GM12875 (cell line): ENCODE data around the gene HS6ST3.

Source experiments
- H3K4me3 ChIP-seq: one replicate; pipeline ENCODE4 v1.5.1; 2011; ENCODE audit warnings: low read depth, low read length, control low read depth
- TF ChIP-seq, protein P1 (sequence below): IDR thresholded peaks from 2 replicates; pipeline ENCODE4 v1.5.1; 2011; ENCODE audit warnings: low read depth, mild to moderate bottlenecking, control low read depth, inconsistent platforms, low read length, moderate library complexity, borderline replicate concordance; ENCODE audit not compliant: insufficient read depth

The HS6ST3 gene

DNA sequence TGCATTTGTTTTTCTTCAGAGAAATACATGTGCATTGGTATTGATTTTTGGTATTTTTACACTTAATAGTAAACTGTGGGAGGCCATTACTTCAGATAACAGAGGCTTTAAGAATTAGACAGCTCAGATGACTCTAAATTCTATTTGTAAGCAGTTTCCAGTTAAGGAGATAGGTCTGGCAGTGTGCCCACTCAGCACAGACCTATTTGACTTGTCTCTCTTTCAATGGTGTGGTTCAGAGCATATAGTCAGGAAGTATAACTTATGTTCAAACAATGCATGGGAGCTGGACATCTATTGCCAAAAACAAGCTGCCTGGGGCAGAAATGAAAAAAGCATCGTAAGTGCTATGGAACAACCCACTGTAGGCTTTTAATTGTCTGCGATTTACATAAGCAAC, 370.7 kb downstream of the HS6ST3 start:
- TF ChIP-seq, protein P1, sequence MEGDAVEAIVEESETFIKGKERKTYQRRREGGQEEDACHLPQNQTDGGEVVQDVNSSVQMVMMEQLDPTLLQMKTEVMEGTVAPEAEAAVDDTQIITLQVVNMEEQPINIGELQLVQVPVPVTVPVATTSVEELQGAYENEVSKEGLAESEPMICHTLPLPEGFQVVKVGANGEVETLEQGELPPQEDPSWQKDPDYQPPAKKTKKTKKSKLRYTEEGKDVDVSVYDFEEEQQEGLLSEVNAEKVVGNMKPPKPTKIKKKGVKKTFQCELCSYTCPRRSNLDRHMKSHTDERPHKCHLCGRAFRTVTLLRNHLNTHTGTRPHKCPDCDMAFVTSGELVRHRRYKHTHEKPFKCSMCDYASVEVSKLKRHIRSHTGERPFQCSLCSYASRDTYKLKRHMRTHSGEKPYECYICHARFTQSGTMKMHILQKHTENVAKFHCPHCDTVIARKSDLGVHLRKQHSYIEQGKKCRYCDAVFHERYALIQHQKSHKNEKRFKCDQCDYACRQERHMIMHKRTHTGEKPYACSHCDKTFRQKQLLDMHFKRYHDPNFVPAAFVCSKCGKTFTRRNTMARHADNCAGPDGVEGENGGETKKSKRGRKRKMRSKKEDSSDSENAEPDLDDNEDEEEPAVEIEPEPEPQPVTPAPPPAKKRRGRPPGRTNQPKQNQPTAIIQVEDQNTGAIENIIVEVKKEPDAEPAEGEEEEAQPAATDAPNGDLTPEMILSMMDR: no peak
- H3K4me3 ChIP-seq: no peak overlapping the region

DNA sequence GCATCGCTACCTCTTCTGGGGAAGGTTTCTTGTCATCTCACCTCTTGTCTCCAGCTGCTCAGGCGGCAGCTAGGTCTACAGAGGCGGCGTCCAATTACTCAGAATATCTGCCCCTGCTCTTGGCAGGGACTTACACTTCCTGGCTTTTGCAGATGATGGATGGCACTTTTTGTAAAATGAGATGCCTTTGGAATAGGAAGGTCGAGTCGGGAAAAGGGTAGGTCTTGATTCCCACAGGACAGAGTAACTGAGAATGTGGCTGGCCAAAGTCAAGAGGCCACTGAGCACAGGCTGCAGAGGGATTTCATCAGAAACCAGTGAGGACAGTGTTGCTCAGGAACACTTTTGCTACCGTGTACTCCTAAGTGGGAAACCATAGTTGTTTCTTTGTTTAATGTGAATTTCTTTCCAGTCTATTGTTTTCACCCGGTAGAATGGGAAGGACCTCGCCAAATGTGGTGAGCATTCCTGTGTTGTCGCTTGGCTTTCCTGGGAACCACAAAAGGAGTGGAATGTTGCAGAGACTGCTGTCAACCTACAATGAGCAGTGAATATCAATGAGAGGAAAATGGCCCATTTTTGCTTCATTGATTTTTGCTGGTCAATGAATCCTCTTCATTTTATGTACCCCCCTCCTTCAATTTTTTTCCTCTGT, 383.7 kb downstream of the HS6ST3 start:
- TF ChIP-seq, protein P1: no peak
- no peak overlapping the region for H3K4me3 ChIP-seq

DNA sequence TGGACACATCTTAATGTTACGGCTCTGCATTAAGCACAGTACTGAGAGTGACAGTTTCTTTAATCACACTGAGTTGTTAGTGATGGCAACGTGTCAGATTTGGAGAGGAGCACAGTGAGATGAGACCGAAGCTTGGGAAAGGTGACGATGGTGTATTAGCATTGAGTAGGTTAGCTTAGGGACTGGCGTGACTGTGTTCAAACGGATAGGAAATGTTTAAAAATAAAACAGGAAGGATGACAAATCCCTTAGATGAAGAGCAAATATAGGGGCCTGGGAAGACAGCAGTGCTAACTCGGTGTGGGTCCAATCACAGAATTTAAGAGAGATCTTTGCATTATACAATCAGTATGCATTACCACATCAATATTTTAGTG, 384.3 kb downstream of the HS6ST3 start:
- TF ChIP-seq, protein P1: no peak

DNA sequence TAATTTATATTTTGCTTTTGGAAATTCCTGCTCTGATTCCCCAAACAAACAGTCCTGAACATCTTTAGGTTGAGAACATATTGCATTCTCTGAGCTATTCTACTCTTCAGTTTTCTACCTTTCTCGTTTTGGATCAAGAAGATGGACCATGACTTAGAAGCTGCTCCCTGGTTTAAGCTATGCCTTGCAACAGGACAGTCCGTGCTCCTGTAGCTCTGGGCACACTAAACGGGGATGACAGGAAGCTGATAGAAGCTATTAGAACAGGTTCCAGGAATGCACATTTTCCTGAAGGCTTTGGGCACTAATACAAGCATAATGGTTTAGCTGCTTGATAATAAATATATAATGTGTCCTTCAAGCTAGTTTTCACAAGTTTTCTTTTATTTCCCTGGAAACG, 385.2 kb downstream of the HS6ST3 start:
- TF ChIP-seq, protein P1: no peak
- H3K4me3 ChIP-seq: no peak overlapping the region

More for the DNA sequence above, 384.3 kb downstream of the HS6ST3 start:
- H3K4me3 ChIP-seq: no peak overlapping the region

DNA sequence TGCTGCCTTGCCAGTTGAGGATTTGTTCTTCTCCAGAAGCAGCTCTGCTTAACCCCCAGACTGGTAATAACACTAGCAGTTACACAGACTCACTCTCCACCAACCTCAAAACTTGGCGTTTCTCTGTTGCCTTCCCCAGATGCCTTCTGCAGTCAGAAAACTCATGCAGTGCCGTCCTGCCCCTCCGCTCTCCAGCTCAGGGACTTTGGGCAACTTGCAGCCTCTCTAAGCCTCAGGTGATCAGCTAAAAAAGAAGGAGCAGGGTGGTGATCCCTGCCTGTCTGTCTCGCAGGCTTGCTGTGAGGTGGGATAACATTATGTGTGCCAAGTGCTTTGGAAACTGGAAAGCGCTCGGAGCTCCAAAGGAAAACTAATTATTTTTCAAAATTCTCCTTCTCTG, 391.6 kb downstream of the HS6ST3 start:
- TF ChIP-seq, protein P1: no peak
- no peak overlapping the region for H3K4me3 ChIP-seq

DNA sequence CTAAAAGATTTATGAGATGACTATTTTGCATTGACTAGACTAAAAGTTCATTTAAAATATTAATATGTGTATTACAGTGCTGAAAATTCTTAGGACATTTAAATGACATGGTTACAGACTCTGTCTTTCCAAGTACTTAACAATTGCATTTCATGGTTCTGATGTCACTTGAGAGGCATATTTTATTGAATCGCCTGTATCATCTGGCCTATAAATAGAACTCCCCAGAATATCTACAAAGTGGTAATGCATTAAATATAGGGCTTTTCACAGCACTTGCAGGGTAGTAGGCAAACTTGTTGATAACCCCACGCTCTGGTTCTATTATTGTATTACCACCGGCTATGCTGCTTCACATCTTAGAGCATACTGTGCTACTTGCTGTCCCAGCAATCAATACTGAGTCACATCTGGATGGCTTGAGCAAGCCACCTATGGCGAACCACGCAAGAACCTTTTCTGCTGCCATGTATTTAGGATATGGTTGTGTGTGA, 400.6 kb downstream of the HS6ST3 start:
- no peak overlapping the region for H3K4me3 ChIP-seq

DNA sequence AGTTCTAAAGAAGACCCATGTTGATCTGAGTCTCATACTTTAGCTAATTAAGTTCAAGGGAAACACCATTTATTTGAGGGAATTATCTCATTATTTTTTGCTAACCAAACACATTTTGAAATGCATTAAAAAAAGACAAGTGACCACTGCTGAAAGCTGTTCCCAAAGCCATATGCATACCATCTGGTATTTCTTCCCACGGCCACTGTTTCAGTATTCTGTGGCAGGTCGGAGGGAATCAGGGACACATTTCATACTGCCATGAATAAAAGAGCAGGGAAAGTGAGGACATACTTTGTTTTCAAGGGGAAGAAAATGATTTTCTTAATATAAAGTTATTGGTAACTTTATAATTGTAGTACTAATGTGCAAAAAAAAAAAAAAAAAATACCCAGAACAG, 401.2 kb downstream of the HS6ST3 start:
- TF ChIP-seq, protein P1: no peak
- no peak overlapping the region for H3K4me3 ChIP-seq

More for the DNA sequence above, 400.6 kb downstream of the HS6ST3 start:
- TF ChIP-seq, protein P1: no peak
